ENCODE results near the gene PAPPA.

The PAPPA gene

DNA sequence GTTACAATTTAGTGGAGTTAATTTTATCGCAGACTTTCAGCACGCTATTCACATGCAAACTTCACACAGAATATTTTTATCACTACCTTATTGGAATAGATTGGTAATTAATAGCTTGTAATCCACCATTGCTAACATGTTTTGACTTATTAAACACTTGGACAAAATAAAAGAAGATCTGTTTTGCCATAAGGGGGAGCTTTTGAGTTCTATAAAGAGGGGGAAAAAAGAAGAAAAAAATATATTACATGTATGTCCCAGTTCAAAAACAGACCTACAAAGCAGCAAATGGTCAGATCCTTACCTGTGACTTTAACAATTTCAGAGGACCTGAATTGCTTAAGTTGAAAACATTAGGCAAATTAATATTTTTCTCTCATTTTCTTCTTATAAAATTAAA lies 1.2 kb upstream of the PAPPA start:
- DNase-seq, result no peak

DNA sequence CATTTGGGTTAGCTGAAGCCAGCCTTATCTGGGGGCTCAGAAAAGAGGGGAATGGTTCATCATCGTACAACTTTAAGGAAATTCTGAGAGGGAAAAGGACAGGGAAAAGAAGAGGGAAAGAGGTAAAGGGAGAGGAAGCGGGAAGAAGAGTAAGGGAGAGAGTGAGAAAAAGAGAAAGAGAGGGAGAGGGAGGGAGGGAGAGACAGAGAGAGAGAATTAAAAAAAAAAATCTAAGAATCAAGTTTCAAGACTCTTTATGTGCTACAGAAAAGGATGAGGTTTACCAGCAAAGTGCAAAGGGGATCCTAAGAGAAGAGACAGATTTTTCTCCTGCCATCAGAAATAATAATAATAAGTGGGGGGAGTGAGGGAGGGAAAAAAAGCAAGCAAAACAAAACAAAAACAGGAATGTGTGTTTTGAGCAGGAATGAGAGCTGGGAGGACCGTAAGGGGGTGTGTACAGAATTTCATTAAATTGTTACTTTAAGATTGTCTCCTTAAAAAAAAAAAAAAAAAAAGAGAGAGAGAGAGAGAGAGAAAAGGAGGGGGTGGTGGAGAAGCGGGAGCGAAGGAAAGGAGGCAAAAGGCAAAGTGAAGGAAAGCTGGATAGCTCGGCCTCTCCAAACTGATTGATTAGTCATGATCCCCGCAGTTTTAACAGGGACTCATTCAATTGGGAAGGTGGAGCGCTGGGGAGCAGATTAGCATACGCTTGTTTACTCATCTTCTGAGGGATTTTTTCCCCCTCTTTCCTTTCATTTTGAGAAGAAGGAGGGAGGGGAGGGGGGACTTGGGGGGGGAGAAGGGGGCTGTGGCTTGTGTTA lies 438 bp upstream of the PAPPA start:
- no peak for DNase-seq

DNA sequence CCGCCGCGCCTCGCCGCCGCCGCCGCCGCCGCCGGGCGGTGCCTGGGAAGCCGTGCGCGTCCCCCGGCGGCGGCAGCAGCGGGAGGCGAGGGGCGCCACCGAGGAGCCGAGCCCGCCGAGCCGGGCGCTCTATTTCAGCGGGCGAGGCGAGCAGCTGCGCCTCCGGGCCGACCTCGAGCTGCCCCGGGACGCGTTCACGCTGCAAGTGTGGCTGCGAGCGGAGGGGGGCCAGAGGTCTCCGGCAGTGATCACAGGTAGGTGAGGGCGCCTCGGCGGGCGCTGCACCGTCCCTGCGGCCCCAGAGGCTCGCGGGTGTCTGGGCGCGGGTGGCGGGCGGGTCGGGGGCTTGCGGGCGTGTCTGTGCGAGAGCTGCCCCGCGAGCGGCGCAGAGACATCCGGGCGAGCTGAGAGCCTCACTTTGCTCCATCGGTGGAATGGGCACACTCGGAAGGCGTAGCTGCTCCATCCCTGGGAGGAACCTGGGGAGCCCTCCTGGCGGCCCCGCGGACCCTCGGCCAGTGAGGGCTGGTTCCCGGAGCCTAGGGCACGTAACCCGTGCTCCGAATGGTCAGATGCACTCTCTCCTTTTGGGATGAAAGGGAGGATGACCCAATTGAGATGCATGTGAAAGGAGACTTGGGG lies 864 bp downstream of the PAPPA start:
- no peak for DNase-seq

DNA sequence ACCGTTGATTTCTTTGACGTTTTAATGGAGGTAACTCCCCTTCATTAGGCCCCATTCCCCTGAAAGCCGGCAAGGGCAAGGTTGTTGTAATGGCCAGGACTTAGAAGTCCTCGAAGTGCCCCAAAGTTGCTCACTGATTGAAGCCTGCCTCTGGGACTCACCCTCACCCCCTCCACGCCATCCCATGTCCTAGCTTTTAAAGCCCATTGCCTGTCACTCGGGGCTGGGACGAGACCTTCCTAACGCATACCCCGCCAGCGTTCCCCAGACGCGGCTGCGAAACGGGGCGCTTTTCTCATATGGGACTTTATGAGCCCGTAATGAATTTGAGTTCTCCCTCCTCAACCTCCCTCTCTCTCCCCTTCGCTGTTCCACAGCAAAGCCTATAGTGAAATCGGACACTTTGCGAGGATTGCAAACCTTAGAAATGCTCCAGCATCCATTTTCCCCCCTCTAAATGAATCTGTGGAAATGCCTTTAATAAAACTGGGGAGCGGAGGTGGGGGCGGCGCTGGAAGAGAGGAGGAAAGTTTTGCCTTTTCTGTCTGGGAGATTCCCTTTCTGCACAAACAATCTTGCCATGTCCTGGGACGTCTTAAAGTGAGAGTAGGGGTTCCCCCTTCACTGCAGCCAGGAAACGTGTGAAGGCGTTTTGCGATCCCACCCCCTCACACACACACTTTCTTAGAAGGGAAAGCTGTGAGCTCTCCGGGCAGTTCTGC lies 1.5 kb downstream of the PAPPA start:
- no peak for DNase-seq

DNA sequence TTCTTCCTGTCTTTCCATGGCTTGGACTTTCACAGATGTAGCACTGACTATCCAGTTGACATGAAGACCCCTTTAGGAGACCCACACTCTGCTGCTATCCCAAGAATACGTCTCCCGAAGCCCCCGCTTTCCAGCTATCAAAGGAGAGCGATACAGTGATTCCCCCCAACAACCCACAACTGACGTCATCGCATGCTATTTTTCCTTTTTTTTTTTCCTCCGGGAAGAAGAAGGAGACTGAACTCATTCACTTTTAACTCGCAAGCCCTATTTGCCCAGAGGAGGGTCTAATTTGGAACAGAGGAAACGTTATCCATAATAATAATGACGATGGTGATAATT lies 2.1 kb downstream of the PAPPA start:
- no peak for DNase-seq

DNA sequence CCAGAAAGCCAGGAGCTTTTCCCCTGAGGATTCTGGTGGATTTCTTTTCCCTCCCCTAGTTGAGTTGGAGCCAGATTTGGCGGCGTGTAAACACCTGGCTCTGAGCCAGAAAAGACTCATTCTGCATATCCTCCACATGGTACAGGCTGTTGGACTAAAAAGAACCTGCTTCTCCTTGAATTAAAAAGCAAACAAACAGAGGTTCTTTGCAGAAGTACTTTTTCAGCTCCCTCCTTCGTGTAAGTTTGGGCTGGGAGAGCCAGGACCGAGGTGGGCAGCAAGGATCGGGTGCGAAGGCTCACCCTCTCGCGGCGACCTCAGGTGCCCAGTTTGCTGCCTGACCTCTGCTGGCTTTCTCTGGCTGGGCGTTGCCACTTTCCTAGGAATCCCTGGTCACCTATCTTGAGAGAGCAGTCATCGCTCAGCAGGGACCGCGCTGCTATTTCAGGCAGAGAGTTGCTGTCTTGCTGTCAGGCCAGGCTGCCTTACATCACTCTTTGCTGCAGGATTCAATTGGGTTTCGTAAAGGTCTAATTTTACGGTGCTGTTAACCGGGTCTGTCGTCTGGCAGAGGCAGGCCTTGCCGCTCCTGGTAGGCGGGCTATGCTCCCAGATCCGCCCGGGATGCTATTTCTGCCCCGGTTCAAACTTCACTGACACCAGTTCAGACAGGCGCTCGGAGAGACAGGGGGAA lies 3.2 kb downstream of the PAPPA start:
- DNase-seq, result peak; percentile 69

DNA sequence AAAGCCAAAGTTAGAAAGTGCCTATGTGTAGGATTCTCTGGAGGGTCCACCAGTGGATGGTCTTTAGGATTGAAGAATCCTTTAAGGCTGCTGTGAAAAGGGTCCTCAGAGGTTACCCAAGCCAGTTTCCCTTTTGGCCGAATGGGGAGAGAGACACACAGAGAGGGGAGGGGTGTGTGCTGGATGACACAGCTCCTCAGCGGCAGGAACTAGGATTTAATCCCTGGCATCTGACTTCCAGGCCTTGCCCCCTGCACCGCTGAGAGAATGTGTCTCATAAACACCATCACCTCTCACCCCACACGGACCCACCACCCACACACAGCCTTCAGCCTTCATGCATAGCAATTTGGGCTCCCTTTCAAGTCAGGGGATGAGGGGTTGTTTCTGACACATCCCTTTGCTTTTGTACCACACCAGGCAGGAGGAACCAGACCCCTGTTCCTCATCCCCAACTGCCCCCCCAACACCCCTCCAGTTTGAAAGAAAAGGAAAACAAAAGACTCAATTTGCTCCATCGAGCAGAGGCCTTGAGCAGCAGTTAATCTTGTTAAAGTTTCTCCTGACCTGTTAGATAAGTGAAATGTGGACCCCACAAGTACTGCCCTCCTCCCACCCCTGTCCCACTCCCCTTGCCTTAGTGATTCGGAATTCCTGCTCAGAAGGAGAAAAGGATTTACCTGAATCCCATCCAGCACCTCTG lies 4.0 kb downstream of the PAPPA start:
- DNase-seq, result no peak

DNA sequence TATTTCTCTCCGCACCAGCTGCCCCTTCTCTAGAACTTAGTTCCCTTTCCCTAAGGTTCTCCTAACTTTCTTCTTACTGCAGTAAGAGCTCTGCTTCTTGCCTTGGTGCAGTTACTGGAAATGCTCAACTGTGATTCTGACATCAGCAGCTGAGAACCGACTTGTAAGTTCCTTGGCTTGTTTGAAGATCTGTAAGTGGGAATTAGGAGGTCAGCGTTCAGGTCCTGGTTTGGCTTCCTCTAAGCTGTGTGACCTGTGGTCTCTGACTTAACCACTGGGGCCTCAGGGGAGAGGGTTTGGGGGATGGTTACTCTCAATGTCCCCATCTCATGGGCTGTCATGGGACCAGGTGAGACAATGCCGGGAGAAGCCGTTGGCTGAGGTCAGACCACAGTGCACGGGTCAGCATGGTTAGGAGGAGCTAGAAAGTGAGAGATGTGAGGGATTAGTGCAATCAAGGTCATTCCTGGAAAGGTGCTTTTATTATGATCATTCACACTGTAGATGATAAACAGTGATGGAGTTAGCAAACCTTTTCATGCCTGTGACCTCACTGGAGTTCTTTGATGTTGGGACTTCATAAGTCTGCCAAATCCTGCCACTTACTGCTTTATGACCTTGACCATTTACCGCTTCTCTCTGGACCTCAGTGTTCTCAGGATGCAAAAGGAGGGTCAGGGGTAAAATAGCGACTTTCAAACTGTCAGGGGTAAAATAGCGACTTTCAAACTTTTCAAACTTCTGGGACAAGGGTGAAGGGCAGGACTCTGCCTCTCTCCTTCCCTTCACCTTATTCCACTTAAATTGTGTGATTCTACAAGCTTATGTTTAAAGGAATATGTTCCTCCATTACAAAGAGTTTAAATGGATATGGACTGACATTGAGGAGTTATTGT lies 7.3 kb downstream of the PAPPA start:
- DNase-seq, result no peak

DNA sequence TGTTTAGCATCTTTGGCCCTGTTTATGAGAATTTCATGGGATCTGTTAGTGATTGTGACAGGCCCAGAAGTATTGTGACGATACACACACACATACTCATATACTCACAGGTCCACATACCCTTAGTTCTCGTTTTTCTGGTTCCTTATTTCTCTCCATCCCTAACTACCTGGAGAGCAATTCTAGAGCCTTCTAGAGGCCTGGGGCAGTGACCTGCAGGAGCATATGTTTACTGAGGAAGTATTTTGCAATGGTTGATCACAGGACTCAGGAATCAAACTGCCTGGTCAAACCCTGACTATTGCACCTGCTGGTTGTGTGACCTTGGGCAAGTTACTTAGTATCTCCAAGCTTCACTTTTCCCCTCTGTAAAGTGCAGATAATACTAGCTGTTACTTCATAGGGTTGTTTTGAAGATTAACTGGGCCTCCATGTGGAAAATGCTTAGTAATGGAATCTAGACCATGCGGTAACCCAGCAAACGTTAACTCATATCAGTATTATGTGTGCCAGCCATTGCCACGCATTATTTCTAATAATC lies 8.7 kb downstream of the PAPPA start:
- no peak for DNase-seq

DNA sequence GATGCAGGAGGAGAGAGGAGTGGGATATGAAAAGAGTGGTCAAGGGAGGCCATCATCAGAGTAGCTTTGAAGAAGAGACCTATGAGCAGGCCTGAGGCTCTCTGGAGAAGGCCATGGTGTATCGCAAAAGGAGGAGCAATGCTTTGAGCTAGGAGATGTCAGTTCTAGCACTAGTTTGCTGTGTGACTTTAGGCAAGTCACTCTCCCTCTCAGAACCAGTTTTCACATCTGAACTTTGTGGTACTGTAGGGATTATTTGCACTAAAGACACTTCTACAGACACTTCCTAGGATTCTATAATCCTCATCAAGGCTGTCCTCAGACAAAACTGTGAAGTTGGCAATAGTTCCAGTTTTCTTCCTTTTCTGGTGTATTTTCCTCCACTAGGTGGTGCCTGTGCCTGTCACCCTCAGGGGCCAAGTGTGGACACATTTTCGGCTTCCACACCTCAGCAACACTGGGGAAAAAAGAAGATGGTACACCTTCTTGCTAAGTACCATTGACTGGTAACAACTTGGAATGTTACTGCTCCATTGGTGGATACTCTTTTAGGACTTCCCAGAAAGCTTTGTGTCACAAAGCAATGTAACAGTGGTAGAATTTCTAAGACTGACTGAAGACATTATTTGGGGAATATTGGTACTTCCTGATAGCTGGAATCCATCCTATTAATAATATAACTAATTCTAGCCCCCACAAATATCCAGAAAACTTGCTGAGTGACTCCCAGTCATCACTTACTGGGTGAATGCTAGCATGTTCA lies 9.9 kb downstream of the PAPPA start:
- no peak for DNase-seq

DNA sequence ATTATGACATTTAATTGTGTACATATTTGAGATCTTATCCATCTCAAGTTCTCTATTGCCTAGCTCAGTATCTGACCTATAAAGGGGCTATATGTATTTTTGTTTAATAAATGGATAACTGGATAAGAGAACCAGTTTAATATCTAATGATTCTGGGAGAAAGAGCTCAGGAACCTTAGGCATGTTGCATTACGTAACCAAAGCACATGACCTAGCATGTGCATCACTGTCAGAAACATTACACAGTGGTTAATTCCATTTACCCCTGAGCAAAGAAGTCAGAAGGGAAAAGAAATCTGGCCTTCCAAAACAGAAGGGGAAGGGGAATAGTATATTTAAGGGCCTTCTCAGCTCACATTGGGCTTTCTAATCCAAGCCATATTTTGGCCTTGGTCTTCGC lies 12.3 kb downstream of the PAPPA start:
- DNase-seq, result no peak

DNA sequence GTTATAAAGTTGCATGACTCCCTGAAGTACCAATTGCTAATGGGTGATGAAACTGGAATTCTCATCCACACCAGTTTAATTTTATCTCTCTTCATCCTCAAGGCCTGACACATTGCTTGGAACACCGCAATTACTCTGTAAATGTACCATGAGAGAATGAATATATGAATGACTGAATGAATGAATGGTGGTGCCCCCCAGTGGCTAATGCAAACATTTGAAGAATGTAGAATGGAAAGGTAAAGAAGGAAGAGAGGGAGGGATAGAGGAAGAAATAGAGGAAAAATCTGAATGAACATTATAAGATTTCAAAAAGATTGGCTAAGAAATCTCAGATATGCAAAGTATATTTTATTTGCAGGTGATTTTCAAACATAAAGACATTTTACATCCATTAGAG lies 13.1 kb downstream of the PAPPA start:
- no peak for DNase-seq

DNA sequence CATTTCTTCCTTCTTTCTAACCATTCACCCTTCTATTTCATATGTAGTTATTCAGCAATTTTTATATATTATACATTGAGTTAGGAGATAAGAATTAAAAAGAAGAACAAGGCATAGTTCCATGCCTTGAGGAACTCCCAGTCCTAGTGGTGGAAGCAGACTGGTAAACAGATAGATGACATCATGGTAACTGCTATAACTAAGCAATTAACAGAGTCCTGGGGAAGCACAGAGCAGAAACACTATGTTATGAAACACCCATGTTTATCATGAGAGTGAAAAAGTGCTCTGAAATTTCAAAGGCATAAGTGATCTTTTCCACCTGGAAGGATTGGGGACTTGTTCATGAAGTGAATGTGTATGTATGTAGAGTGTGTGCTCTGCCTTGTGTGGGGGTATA lies 14.6 kb downstream of the PAPPA start:
- no peak for DNase-seq

DNA sequence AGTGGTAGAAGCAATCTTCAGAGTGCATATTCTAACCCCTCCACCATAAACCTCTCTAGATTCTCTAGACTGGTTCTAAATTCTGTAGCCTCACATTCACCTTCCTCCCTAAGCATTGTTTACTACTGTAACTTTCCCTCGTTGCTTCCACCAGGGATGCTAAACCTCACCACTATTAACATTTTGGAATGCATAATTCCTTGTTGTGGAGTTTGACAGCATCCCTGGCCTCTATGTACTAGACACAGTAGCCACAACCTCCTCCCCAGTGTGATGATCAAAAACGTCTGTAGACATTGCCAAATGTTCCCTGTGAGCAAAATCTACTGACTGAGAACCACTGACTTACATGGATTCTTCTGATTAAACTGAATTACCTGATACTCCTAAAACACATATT lies 18.6 kb downstream of the PAPPA start:
- no peak for DNase-seq

DNA sequence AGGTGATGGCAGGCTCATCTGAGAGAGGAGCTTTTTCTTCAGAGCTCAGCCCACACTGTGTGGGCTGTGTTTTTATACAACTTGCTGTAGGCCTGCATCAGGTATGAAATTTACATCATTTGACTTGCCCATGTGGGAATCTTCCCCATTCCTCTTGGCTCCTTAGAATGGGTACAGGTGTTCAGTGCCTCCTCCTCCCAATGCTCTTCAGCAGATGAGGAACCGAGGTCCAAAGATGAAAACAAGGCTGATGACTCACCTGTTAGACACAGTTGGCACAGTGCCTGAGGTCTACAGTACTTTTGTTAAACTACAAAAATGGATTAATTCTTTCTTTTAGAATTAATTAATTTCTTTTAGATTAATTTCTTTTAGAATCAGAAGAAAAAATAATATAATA lies 20.8 kb downstream of the PAPPA start:
- DNase-seq, result no peak

DNA sequence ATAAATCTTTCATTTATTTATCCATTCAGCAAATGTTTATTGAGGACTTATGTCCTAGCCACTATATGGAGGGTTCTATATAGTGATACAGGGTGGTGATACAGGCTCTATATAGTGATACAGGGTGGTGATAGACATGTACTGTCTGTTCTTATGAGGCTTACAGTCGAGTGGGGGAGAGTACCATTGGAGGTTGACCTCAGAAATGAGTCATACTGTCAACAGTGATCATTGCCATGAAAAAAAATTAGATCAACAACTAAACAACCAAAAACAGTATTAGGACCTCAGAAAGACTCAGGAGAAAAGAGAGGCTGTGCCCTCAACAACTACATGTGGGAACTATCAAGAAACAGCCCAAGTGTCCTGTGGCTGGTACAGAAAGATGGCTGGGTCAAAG lies 22.0 kb downstream of the PAPPA start:
- DNase-seq, result no peak

DNA sequence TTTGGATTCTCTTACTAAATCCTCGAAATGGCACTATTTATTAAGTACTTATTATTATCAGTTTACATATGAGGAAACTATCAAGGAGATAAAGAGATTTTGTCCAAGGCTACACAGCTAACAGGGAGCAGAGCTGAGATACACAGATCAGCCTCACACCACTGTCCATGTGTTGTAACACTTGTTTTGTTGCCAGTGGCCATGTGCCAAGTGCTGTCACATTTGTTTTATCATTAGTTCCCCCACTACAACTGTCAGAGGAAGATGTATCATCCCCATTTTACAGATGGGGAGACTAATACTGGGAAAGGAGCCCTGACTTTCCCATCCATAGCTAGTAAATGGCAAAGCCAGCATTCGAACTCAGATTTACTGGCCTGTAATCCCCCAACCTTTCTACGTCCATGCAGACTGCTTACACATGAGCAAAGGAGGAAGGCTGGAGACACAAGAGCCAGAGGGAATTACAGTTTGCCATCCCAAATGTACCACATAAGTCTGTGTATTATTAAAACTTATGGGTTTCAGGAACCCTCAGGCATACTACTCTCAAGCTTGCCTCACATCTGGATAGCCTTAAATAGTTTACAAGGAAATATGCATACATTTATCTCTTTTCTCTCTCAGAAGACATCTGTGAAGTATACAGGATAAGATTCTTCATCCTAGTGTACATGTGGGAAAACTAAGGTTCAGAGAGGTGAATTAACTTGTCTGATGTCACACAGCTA lies 25.1 kb downstream of the PAPPA start:
- no peak for DNase-seq

DNA sequence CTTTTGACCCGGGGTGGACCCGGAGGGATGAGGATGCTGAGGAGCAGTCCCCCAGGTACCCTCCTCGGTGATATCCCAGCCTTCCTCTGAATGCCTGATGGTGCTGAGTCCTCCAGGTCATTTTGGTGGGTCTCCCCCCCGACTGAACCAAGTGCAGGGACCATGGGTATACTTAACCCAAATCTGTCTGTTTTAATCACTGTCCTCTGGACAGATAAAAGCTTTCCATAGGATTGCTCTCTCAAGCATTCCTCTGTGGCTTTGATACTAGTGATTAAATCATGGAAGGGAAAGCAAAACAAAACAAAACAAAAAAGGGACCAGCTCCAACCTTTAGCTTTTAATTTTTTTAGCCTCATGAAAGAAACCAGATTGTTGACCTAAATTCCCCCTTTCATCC lies 26.0 kb downstream of the PAPPA start:
- no peak for DNase-seq

DNA sequence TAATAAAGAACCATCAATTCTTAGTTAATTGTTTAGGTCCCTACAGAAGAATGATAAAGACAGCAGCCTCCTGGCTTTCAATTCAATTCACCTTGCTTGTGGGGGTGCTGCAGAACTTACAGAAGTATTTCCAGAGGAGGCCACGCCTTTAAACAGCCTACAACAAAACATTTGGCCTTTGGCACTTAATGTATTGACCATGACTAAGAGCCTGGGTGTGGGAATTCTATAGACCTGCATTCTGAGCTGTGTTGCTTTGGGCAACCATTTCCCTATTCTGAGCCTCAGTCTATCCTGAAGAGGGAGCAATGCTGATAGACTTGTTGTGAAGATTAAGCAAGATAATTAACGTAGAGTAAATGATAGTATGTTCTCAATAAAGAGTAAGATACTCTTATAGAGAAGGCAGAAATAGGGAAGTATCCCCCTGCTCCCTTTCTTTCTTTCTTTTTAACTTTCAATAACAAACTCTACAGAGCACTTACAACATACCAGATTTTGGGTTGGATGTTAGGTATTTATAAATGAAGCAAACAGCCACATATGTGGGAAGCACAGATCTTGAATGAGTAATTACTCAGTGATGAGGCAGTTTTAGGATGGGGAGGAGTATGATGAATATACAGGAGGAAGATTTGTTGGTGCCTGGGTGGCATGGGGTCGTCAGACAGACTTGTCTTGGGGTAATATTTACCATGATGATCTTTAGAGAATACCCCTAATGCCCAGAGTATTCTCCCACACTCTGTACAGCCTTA lies 28.4 kb downstream of the PAPPA start:
- DNase-seq, result no peak
